GM23338 (cell line): ENCODE data around the gene PHTF2. TPM values are rescaled to one million over a fixed set of nuclear protein-coding genes. Genes with fewer than 3 reads are reported as not detected.

ENCODE experiments used
- ATAC-seq: fragments of 200-7000 bp; cut with Tn5 transposase; 3 replicates; pipeline ENCODE4 v1.9.1; 2020
- DNase-seq: peaks from one replicate; pipeline ENCODE4 v3.0.0-alpha.2; 2015; ENCODE audit warnings: low spot score
- H2AFZ ChIP-seq: fragments of 200-600 bp; sonication (generic); 2 replicates; pipeline ENCODE4 v1.8.0; 2016; ENCODE audit warnings: antibody characterized with exemption, mild to moderate bottlenecking, moderate library complexity
- H3F3A ChIP-seq: fragments of 200-600 bp; sonication (generic); replicated peaks from 2 replicates; pipeline ENCODE4 v1.8.0; 2017; ENCODE audit warnings: antibody characterized with exemption, mixed run types, low read depth
- H3K27ac ChIP-seq: fragments of 200-600 bp; sonication (generic); 2 replicates; pipeline ENCODE4 v1.6.1; 2016; ENCODE audit warnings: low read depth
- H3K27me3 ChIP-seq: fragments of 200-600 bp; sonication (generic); 2 replicates; pipeline ENCODE4 v1.8.0; 2016; ENCODE audit warnings: mild to moderate bottlenecking, mixed run types, moderate library complexity; ENCODE audit not compliant: insufficient read depth
- H3K36me3 ChIP-seq: fragments of 200-600 bp; sonication (generic); 2 replicates; pipeline ENCODE4 v1.8.0; 2016; ENCODE audit warnings: mild to moderate bottlenecking; ENCODE audit not compliant: insufficient read depth
- H3K4me1 ChIP-seq: fragments of 200-600 bp; sonication (generic); 2 replicates; pipeline ENCODE4 v1.8.0; 2016; ENCODE audit warnings: mild to moderate bottlenecking, moderate library complexity; ENCODE audit not compliant: insufficient read depth
- H3K4me2 ChIP-seq: fragments of 200-600 bp; sonication (generic); 2 replicates; pipeline ENCODE4 v1.7.1; 2017; ENCODE audit warnings: mixed run types
- H3K4me3 ChIP-seq: fragments of 200-600 bp; sonication (generic); 2 replicates; pipeline ENCODE4 v1.6.1; 2016; ENCODE audit warnings: mixed run types
- H3K79me2 ChIP-seq: fragments of 200-600 bp; sonication (generic); replicated peaks from 2 replicates; pipeline ENCODE4 v1.8.0; 2017; ENCODE audit warnings: mild to moderate bottlenecking; ENCODE audit not compliant: insufficient read depth
- H3K9me2 ChIP-seq: fragments of 200-600 bp; sonication (generic); 2 replicates; pipeline ENCODE4 v1.8.0; 2017; ENCODE audit not compliant: insufficient read depth
- H4K20me1 ChIP-seq: fragments of 200-600 bp; sonication (generic); replicated peaks from 2 replicates; pipeline ENCODE4 v1.8.0; 2017; ENCODE audit warnings: mild to moderate bottlenecking; ENCODE audit not compliant: insufficient read depth
- H3K27ac Mint-ChIP-seq: 2 replicates; pipeline ENCODE4 v1.8.0; 2020; ENCODE audit warnings: inconsistent platforms, mild to moderate bottlenecking, moderate library complexity, mixed read lengths
- H3K27me3 Mint-ChIP-seq: 3 replicates; pipeline ENCODE4 v1.8.0; 2022; ENCODE audit warnings: low read depth, mild to moderate bottlenecking, moderate library complexity, mixed read lengths, inconsistent platforms; ENCODE audit not compliant: insufficient read depth, poor library complexity
- H3K36me3 Mint-ChIP-seq: 3 replicates; pipeline ENCODE4 v1.8.0; 2021; ENCODE audit warnings: low read depth, mild to moderate bottlenecking, inconsistent platforms, moderate library complexity, mixed read lengths
- H3K4me1 Mint-ChIP-seq: 3 replicates; pipeline ENCODE4 v1.8.0; 2020; ENCODE audit warnings: mild to moderate bottlenecking, inconsistent platforms, mixed read lengths
- H3K4me3 Mint-ChIP-seq: 3 replicates; pipeline ENCODE4 v1.8.0; 2021; ENCODE audit warnings: moderate library complexity, mild to moderate bottlenecking, inconsistent platforms, mixed read lengths
- H3K9me3 Mint-ChIP-seq: 3 replicates; pipeline ENCODE4 v1.8.0; 2020; ENCODE audit warnings: moderate library complexity, mild to moderate bottlenecking, inconsistent platforms, mixed read lengths
- CREB1 ChIP-seq: fragments of 250-450 bp; sonication (Bioruptor Pico); IDR thresholded peaks from 2 replicates; pipeline ENCODE4 v1.5.0; 2020; ENCODE audit warnings: low read depth, mild to moderate bottlenecking, moderate library complexity
- CTCF ChIP-seq, 2 experiments: fragments of 200-600 bp in 1 of 2; sonication (generic) in 1 of 2; conservative IDR thresholded peaks; 2 replicates each; pipeline versions ENCODE4 v1.5.1 to v1.6.1; 2016 to 2017; ENCODE audit warnings: antibody characterized with exemption in 2 of 2, low read depth in 2 of 2, mild to moderate bottlenecking in 2 of 2, moderate library complexity in 1 of 2
- EZH2 ChIP-seq: fragments of 200-600 bp; sonication (generic); IDR thresholded peaks from one replicate; pipeline ENCODE4 v1.8.0; 2017; ENCODE audit warnings: antibody characterized with exemption, mild to moderate bottlenecking, low read depth; ENCODE audit not compliant: unreplicated experiment
- EZH2phosphoT487 ChIP-seq: fragments of 200-600 bp; sonication (generic); IDR thresholded peaks from one replicate; pipeline ENCODE4 v1.8.1; 2018; ENCODE audit warnings: antibody characterized with exemption; ENCODE audit not compliant: unreplicated experiment
- JUNB ChIP-seq: IDR thresholded peaks from one replicate; pipeline ENCODE4 v1.6.1; 2016; ENCODE audit warnings: antibody characterized with exemption; ENCODE audit not compliant: unreplicated experiment
- POLR2AphosphoS5 ChIP-seq: IDR thresholded peaks from 2 replicates; pipeline ENCODE4 v1.6.1; 2016; ENCODE audit warnings: antibody characterized with exemption, low read depth
- STAT1 ChIP-seq: IDR thresholded peaks from one replicate; pipeline ENCODE4 v1.6.1; 2016; ENCODE audit warnings: antibody characterized with exemption; ENCODE audit not compliant: unreplicated experiment
- ZNF114 ChIP-seq: fragments of 250-450 bp; sonication (Bioruptor Pico); IDR thresholded peaks from 2 replicates; pipeline ENCODE4 v1.5.0; 2020; ENCODE audit warnings: mild to moderate bottlenecking, moderate library complexity
- ZNF331 ChIP-seq: fragments of 250-450 bp; sonication (Bioruptor Pico); IDR thresholded peaks from 2 replicates; pipeline ENCODE4 v1.5.0; 2020; ENCODE audit warnings: low read depth, mild to moderate bottlenecking, moderate library complexity
- ZNF462 ChIP-seq: fragments of 250-450 bp; sonication (Bioruptor Pico); IDR thresholded peaks from 2 replicates; pipeline ENCODE4 v1.5.0; 2020; ENCODE audit warnings: mild to moderate bottlenecking, moderate library complexity
- polyA plus RNA-seq: library from polyadenylated mRNA; unstranded; fragments of >200 nt; fragmentation: Nextera tagmentation; extraction: Ambion mirVana; gene quantifications from 2 replicates; pipeline ENCODE4 v1.2.1, GENCODE V29; 2016
- total RNA-seq: library from RNA; depleted of rRNA; stranded (reverse); fragments of >200 nt; shearing (Covaris generic); gene quantifications from 2 replicates; pipeline ENCODE4 v1.2.3, GENCODE V29; 2014

The PHTF2 gene
- total and polyA plus RNA-seq, 2 experiments from 2014 or later: 14.6 to 24.1 TPM

GRCh38 chr7:77930496-77930895 is 131.9 kb downstream of the PHTF2 start:
- H3K27me3 Mint-ChIP-seq: peaks cover 2% of the 10 kb centered on the region
- no peak for ATAC-seq
- H3K4me1 Mint-ChIP-seq: peaks cover 13% of the 10 kb centered on the region

DNA sequence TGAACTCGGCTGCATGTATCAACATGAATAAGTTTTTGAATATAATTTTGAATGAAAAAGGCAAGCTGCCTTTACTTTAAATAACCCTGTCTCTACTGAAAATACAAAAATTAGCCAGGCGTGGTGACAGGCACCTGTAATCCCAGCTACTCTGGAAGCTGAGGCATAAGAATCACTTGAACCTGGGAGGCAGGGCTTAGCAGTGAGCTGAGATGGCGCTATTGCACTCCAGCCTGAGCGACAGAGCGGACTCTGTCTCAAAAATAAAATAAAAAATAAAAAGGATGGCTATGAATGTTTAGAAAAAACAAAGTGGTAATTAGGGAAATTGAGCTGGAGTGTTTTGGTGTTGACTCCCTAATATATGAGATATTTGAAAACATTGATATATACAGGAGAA is 133.3 kb downstream of the PHTF2 start:
- H3K9me2 ChIP-seq: no peaks in the 10 kb centered on the region
- no peak for TF ChIP-seq CREB1 (CRISPR knock-in tag)
- peak; percentile 40 to 46; a peak in 3 of 4 replicates for TF ChIP-seq CTCF (conservative IDR thresholded peaks at IDR 0.05; ENCODE audit: low read depth in 2 of 2)
- TF ChIP-seq STAT1: no peak
- H3K36me3 ChIP-seq: no peaks in the 10 kb centered on the region
- ATAC-seq (peak; percentile 50; the same call in 1 of the 3 replicates), DNase-seq (peak; percentile 30)
- Mint-ChIP-seq H3K4me3 (no peak overlapping the region), H3K36me3 (no peaks in the 10 kb centered on the region), H3K27ac (no peak overlapping the region; the same call in 1 of the 2 replicates), H3K27me3 (peaks cover 2% of the 10 kb centered on the region), H3K9me3 (no peaks in the 10 kb centered on the region), H3K4me1 (peaks cover 13% of the 10 kb centered on the region)
- H4K20me1 ChIP-seq: no peaks in the 10 kb centered on the region
- H3F3A ChIP-seq: no peaks in the 10 kb centered on the region
- no peak overlapping the region for H3K4me2 ChIP-seq
- no peaks in the 10 kb centered on the region for H3K27me3 ChIP-seq
- H3K4me1 ChIP-seq: peaks cover 9% of the 10 kb centered on the region
- H3K27ac ChIP-seq: no peak overlapping the region
- no peak overlapping the region for H3K4me3 ChIP-seq
- no peaks in the 10 kb centered on the region for H3K79me2 ChIP-seq
- no peak overlapping the region for H2AFZ ChIP-seq

More at GRCh38 chr7:77930496-77930895, 131.9 kb downstream of the PHTF2 start:
- Histone ChIP-seq H4K20me1 (no peaks in the 10 kb centered on the region), H3K4me2 (no peak overlapping the region), H3K9me2 (no peaks in the 10 kb centered on the region), H3K27ac (no peak overlapping the region), H2AFZ (no peak overlapping the region), H3K36me3 (no peaks in the 10 kb centered on the region), H3F3A (no peaks in the 10 kb centered on the region), H3K27me3 (no peaks in the 10 kb centered on the region), H3K79me2 (no peaks in the 10 kb centered on the region), H3K4me1 (peaks cover 9% of the 10 kb centered on the region), H3K4me3 (no peak overlapping the region)
- H3K4me3 Mint-ChIP-seq: no peak overlapping the region
- no peaks in the 10 kb centered on the region for H3K36me3 Mint-ChIP-seq
- TF ChIP-seq JUNB: no peak
- no peak for TF ChIP-seq ZNF114 (CRISPR knock-in tag)
- no peak for DNase-seq
- H3K9me3 Mint-ChIP-seq: no peaks in the 10 kb centered on the region
- H3K27ac Mint-ChIP-seq: no peak overlapping the region; the same call in 1 of the 2 replicates

DNA sequence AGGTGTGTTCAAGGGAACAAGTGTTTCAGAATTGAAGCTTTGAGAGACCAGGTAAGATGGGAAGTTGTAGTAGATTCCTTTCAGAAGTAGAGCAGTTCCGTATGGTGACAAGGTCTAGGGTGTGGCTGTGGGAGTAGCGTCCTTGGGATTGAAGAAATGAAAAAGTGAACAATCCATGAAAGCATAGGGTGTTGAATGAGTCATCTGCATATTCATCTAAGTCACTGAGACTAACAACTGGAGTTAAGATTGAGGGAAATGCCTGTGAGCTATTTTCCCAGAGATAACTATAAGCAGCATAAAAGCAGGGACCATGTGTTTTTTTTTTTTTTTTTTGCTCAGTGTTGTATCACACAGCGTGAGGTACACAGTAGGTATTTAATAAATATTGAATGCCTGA is 134.8 kb downstream of the PHTF2 start:
- Histone ChIP-seq H3K4me3 (no peak overlapping the region), H3K27me3 (no peaks in the 10 kb centered on the region), H3K79me2 (no peaks in the 10 kb centered on the region), H3K27ac (no peak overlapping the region), H4K20me1 (no peaks in the 10 kb centered on the region), H3F3A (no peaks in the 10 kb centered on the region), H3K4me2 (no peak overlapping the region), H3K4me1 (peaks cover 9% of the 10 kb centered on the region), H2AFZ (no peak overlapping the region), H3K9me2 (no peaks in the 10 kb centered on the region), H3K36me3 (no peaks in the 10 kb centered on the region)
- Mint-ChIP-seq H3K27me3 (peaks cover 2% of the 10 kb centered on the region), H3K9me3 (no peaks in the 10 kb centered on the region), H3K4me3 (no peak overlapping the region), H3K36me3 (no peaks in the 10 kb centered on the region), H3K27ac (0 out of 2 replicates have a peak overlapping the region, but pooled peaks have one; percentile 5), H3K4me1 (peaks cover 13% of the 10 kb centered on the region)
- no peak for DNase-seq
- ATAC-seq: no peak
- no peak for TF ChIP-seq STAT1
- TF ChIP-seq EZH2phosphoT487: no peak
- no peak for TF ChIP-seq CREB1 (CRISPR knock-in tag)
- TF ChIP-seq ZNF331 (CRISPR knock-in tag): no peak
- TF ChIP-seq ZNF462 (CRISPR knock-in tag): no peak
- no peak for TF ChIP-seq POLR2AphosphoS5
- TF ChIP-seq EZH2: no peak
- no peak for TF ChIP-seq ZNF114 (CRISPR knock-in tag)
